Astrocyte of the spinal cord (primary cell): Measurements from ENCODE around the gene TMEM18.

ENCODE experiments used
- DNase-seq: peaks from one replicate; pipeline ENCODE4 v3.0.0; 2011; ENCODE audit warnings: low read depth, low spot score
- H3K4me3 ChIP-seq: 2 replicates; pipeline ENCODE4 v1.5.1; 2011; ENCODE audit warnings: low read depth, mild to moderate bottlenecking, low read length, moderate library complexity
- CTCF ChIP-seq: IDR thresholded peaks from 2 replicates; pipeline ENCODE4 v1.5.1; 2012; ENCODE audit warnings: low read depth, mild to moderate bottlenecking, low read length, inconsistent platforms
- in situ Hi-C: cut with HindIII; loops from 2 replicates; pipeline ENCODE4 v1.10.0; 2017; ENCODE audit warnings: low sequenced_read_pairs

The TMEM18 gene

GRCh38 chr2:674321-674985, 2.8 kb downstream of the TMEM18 start:
- no peak overlapping the region for H3K4me3 ChIP-seq
- no peak for TF ChIP-seq CTCF
- DNase-seq, result no peak
- in situ Hi-C loops, result no loop called here

- peak; percentile 52 for DNase-seq
- in situ Hi-C loops, result no loop called here
- TF ChIP-seq CTCF, result no peak
- no peak overlapping the region for H3K4me3 ChIP-seq
Measured at GRCh38 chr2:673615-674320, 3.4 kb downstream of the TMEM18 start.

GRCh38 chr2:673016-673415, 4.2 kb downstream of the TMEM18 start:
- TF ChIP-seq CTCF, result no peak
- no peak for DNase-seq
- H3K4me3 ChIP-seq, result no peak overlapping the region
- in situ Hi-C loops, result no loop called here

GRCh38 chr2:672606-672905, 4.7 kb downstream of the TMEM18 start:
- no peak for DNase-seq
- TF ChIP-seq CTCF, result no peak
- in situ Hi-C loops, result no loop called here
- no peak overlapping the region for H3K4me3 ChIP-seq

GRCh38 chr2:671787-672605, 5.2 kb downstream of the TMEM18 start:
- no peak for DNase-seq
- in situ Hi-C loops, result no loop called here
- H3K4me3 ChIP-seq, result no peak overlapping the region
- no peak for TF ChIP-seq CTCF

GRCh38 chr2:671072-671471, 6.1 kb downstream of the TMEM18 start:
- H3K4me3 ChIP-seq, result no peak overlapping the region
- in situ Hi-C loops, result no loop called here
- DNase-seq, result no peak
- TF ChIP-seq CTCF, result no peak
